ENCODE results near the gene SLC6A6.

Gene SLC6A6

GRCh38 chr3:14490255-14490654 is 87.8 kb downstream of the SLC6A6 start:
- no peak for DNase-seq

- no peak for DNase-seq
Measured at GRCh38 chr3:14490831-14491230, 88.4 kb downstream of the SLC6A6 start.

- no peak for DNase-seq
Measured at GRCh38 chr3:14491396-14492190, 89.2 kb downstream of the SLC6A6 start.

GRCh38 chr3:14492948-14493881 is 90.8 kb downstream of the SLC6A6 start:
- no peak for DNase-seq

GRCh38 chr3:14494279-14494972 is 92.0 kb downstream of the SLC6A6 start:
- no peak for DNase-seq

GRCh38 chr3:14494973-14495300 is 92.5 kb downstream of the SLC6A6 start:
- DNase-seq, result no peak

- no peak for DNase-seq
Measured at GRCh38 chr3:14496351-14496750, 93.9 kb downstream of the SLC6A6 start.

- DNase-seq, result no peak
Measured at GRCh38 chr3:14497321-14497720, 94.9 kb downstream of the SLC6A6 start.

- DNase-seq, result no peak
Measured at GRCh38 chr3:14502472-14502871, 100.1 kb downstream of the SLC6A6 start.

- DNase-seq, result no peak
Measured at GRCh38 chr3:14503033-14503705, 100.8 kb downstream of the SLC6A6 start.

GRCh38 chr3:14503706-14504065 is 101.3 kb downstream of the SLC6A6 start:
- DNase-seq, result no peak

- DNase-seq, result no peak
Measured at GRCh38 chr3:14505001-14505802, 102.8 kb downstream of the SLC6A6 start.

- DNase-seq, result no peak
Measured at GRCh38 chr3:14505803-14506500, 103.5 kb downstream of the SLC6A6 start.

- no peak for DNase-seq
Measured at GRCh38 chr3:14506626-14507304, 104.4 kb downstream of the SLC6A6 start.

- no peak for DNase-seq
Measured at GRCh38 chr3:14507305-14507741, 104.9 kb downstream of the SLC6A6 start.

GRCh38 chr3:14507757-14508504 is 105.5 kb downstream of the SLC6A6 start:
- no peak for DNase-seq

GRCh38 chr3:14508505-14508819 is 106.1 kb downstream of the SLC6A6 start:
- DNase-seq, result no peak

- DNase-seq, result peak; percentile 70
Measured at GRCh38 chr3:14508966-14509795, 106.8 kb downstream of the SLC6A6 start.

GRCh38 chr3:14509796-14510100 is 107.3 kb downstream of the SLC6A6 start:
- DNase-seq, result no peak
